HL-60 (cell line): ENCODE data around the gene MOB3A.

ENCODE experiments used
- DNase-seq, 2 experiments: peaks; one replicate each; pipeline ENCODE4 v3.0.0-alpha.2; 2010 to 2020; ENCODE audit warnings: low read depth in 1 of 2, low spot score in 1 of 2
- H3K27ac ChIP-seq: fragments of 250-450 bp; sonication (Bioruptor Pico); replicated peaks from 2 replicates; pipeline ENCODE4 v1.5.1; 2020; ENCODE audit warnings: mild to moderate bottlenecking, moderate library complexity
- H3K27me3 ChIP-seq: fragments of 250-450 bp; sonication (Bioruptor Pico); 2 replicates; pipeline ENCODE4 v1.5.1; 2021; ENCODE audit warnings: mild to moderate bottlenecking, moderate library complexity; ENCODE audit not compliant: insufficient read depth, poor library complexity, severe bottlenecking
- H3K4me3 ChIP-seq: replicated peaks from 2 replicates; pipeline ENCODE4 v1.5.1; 2011; ENCODE audit warnings: mild to moderate bottlenecking, control low read depth, low read length; ENCODE audit not compliant: insufficient read depth
- CTCF ChIP-seq: IDR thresholded peaks from one replicate; pipeline ENCODE4 v1.5.1; 2011; ENCODE audit warnings: low read length, control low read depth, inconsistent platforms; ENCODE audit not compliant: insufficient read depth
- GABPA ChIP-seq: IDR thresholded peaks from 2 replicates; pipeline ENCODE4 v1.6.1; 2012; ENCODE audit warnings: low read depth
- POLR2AphosphoS5 ChIP-seq: IDR thresholded peaks from 2 replicates; pipeline ENCODE4 v1.6.1; 2012; ENCODE audit warnings: low read depth
- REST ChIP-seq: IDR thresholded peaks from 2 replicates; pipeline ENCODE4 v1.6.1; 2012; ENCODE audit warnings: low read depth; ENCODE audit not compliant: insufficient replicate concordance
- SPI1 ChIP-seq: IDR thresholded peaks from 2 replicates; pipeline ENCODE4 v1.6.1; 2012; ENCODE audit warnings: low read depth, mild to moderate bottlenecking, borderline replicate concordance

MOB3A gene

GRCh38 chr19:2079076-2079864, 16.9 kb downstream of the MOB3A start:
- Histone ChIP-seq H3K27me3 (no peaks in the 10 kb centered on the region), H3K4me3 (no peak overlapping the region), H3K27ac (no peak overlapping the region)
- no peak for TF ChIP-seq POLR2AphosphoS5
- no peak for TF ChIP-seq CTCF
- TF ChIP-seq SPI1: no peak
- TF ChIP-seq GABPA: no peak
- TF ChIP-seq REST: no peak
- DNase-seq: no peak

- no peaks in the 10 kb centered on the region for H3K27me3 ChIP-seq
- H3K4me3 ChIP-seq: no peak overlapping the region
- TF ChIP-seq CTCF (no peak), SPI1 (no peak), REST (no peak), POLR2AphosphoS5 (no peak), GABPA (no peak)
- DNase-seq: no peak
- no peak overlapping the region for H3K27ac ChIP-seq
Observed at GRCh38 chr19:2077833-2078619, 18.1 kb downstream of the MOB3A start.

DNA sequence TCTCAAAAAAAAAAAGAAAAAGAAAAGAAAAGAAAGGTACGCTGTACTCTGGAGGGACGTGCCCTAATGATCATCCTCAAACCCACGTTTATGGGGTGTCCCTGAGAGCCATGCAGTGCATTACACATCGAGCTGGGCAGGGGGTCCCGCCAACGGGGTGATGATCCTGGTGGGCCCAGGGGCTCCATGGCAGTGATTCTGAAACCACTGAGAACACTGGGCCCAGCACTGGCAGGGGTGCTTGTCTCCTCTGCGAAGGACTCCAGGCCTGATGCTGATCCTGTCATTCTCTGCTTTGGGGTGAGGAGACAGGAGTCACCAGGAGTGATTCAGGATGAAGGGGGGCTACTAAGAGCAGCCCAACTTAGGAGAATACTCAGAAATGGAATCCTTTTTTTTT, 18.7 kb downstream of the MOB3A start:
- TF ChIP-seq POLR2AphosphoS5: no peak
- TF ChIP-seq CTCF: no peak
- TF ChIP-seq SPI1: no peak
- no peak for TF ChIP-seq GABPA
- no peak for TF ChIP-seq REST
- Histone ChIP-seq H3K4me3 (no peak overlapping the region), H3K27ac (no peak overlapping the region), H3K27me3 (no peaks in the 10 kb centered on the region)
- no peak for DNase-seq
